GM12865 (cell line): ENCODE results near the gene LTO1.
A peak's percentile ranks its signal among the peaks of the same experiment; 100 is the strongest.

Experiments
- DNase-seq: peaks from one replicate; pipeline ENCODE4 v3.0.0; 2010; ENCODE audit warnings: low read depth
- H3K4me3 ChIP-seq: 2 replicates; pipeline ENCODE4 v1.5.1; 2011; ENCODE audit warnings: mild to moderate bottlenecking, low read depth, low read length, control low read depth
- CTCF ChIP-seq: IDR thresholded peaks from 2 replicates; pipeline ENCODE4 v1.5.1; 2011; ENCODE audit warnings: low read length, control low read depth, low read depth, inconsistent platforms; ENCODE audit not compliant: insufficient read depth; ENCODE audit errors: missing control alignments

The LTO1 gene

GRCh38 chr11:69686452-69686851 lies 11.3 kb upstream of the LTO1 start:
- no peak for TF ChIP-seq CTCF
- no peak for DNase-seq
- H3K4me3 ChIP-seq = no peak overlapping the region

GRCh38 chr11:69685348-69685747 lies 10.2 kb upstream of the LTO1 start:
- no peak for TF ChIP-seq CTCF
- no peak overlapping the region for H3K4me3 ChIP-seq
- no peak for DNase-seq

GRCh38 chr11:69684651-69685050 lies 9.5 kb upstream of the LTO1 start:
- no peak for TF ChIP-seq CTCF
- DNase-seq = no peak
- H3K4me3 ChIP-seq = no peak overlapping the region

GRCh38 chr11:69683764-69684333 lies 8.7 kb upstream of the LTO1 start:
- TF ChIP-seq CTCF = peak; percentile 29
- no peak for DNase-seq

GRCh38 chr11:69682681-69683326 lies 7.7 kb upstream of the LTO1 start:
- no peak overlapping the region for H3K4me3 ChIP-seq
- no peak for TF ChIP-seq CTCF
- no peak for DNase-seq

More at GRCh38 chr11:69683764-69684333, 8.7 kb upstream of the LTO1 start:
- H3K4me3 ChIP-seq = no peak overlapping the region

GRCh38 chr11:69682221-69682620 lies 7.1 kb upstream of the LTO1 start:
- no peak for TF ChIP-seq CTCF
- H3K4me3 ChIP-seq = no peak overlapping the region
- no peak for DNase-seq

- no peak for TF ChIP-seq CTCF
Measured at GRCh38 chr11:69680688-69681087, 5.5 kb upstream of the LTO1 start.

More at GRCh38 chr11:69680688-69681087, 5.5 kb upstream of the LTO1 start:
- H3K4me3 ChIP-seq = no peak overlapping the region
- DNase-seq = no peak
